Neural cell (in vitro differentiated cells): Measurements from ENCODE around the gene NHS.

Source experiments
- CTCF ChIP-seq: fragments of 450-650 bp; IDR thresholded peaks from 2 replicates; pipeline ENCODE4 v1.5.1; 2014; ENCODE audit warnings: antibody characterized with exemption, mild to moderate bottlenecking, moderate library complexity; ENCODE audit not compliant: poor library complexity, severe bottlenecking
- EP300 ChIP-seq: fragments of 450-650 bp; conservative IDR thresholded peaks from 2 replicates; pipeline ENCODE4 v1.6.1; 2014; ENCODE audit warnings: antibody characterized with exemption, mild to moderate bottlenecking, moderate library complexity; ENCODE audit not compliant: poor library complexity, severe bottlenecking
- EZH2 ChIP-seq: fragments of 200-600, 300-800 bp; shearing (Covaris generic), sonication (generic); IDR thresholded peaks from 2 replicates; pipeline ENCODE4 v1.6.1; 2014; ENCODE audit warnings: antibody characterized with exemption, low read length, borderline replicate concordance, mild to moderate bottlenecking; ENCODE audit not compliant: insufficient read depth, poor library complexity, severe bottlenecking
- RAD21 ChIP-seq: fragments of 450-650 bp; conservative IDR thresholded peaks from 2 replicates; pipeline ENCODE4 v1.6.1; 2014; ENCODE audit warnings: antibody characterized with exemption, mild to moderate bottlenecking, moderate library complexity
- TAF1 ChIP-seq: IDR thresholded peaks from 2 replicates; pipeline ENCODE4 v1.6.1; 2012; ENCODE audit warnings: low read depth

GRCh38 chrX:17634542-17635207 lies 259.7 kb downstream of the NHS start:
- TF ChIP-seq CTCF (no peak), TAF1 (no peak), RAD21 (no peak), EZH2 (no peak), EP300 (no peak)
